GM12878 (cell line): ENCODE results near the gene TRIM62. TPM values are rescaled to one million over a fixed set of nuclear protein-coding genes. Genes with fewer than 3 reads are reported as not detected.
"Not testable (repeated sequence)": the region's sequence is repeated elsewhere in the genome, so short reads cannot be mapped to it uniquely, and the experiment has no call there.

Experiments used
- ATAC-seq: fragments of 200-7000 bp; cut with Tn5 transposase; 3 replicates; pipeline ENCODE4 v1.9.1; 2020; ENCODE audit warnings: mild to moderate bottlenecking, moderate library complexity
- BruUV-seq: library from RNA; stranded (reverse); fragments of 400-500 nt; replicated peaks from 2 replicates; lab custom pipeline; 2021; lab: Mats Ljungman, UMichigan
- CTCF ChIA-PET: fragments of 300-600 bp; sonication (Branson Sonifier 250); formaldehyde crosslinking; extraction: SDS; loops from one replicate; lab custom pipeline; 2021; ENCODE audit warnings: inconsistent platforms; lab: Yijun Ruan, JAX
- POLR2A ChIA-PET: fragments of 350-600 bp; formaldehyde crosslinking; extraction: SDS; loops from one replicate; lab custom pipeline; 2021; ENCODE audit warnings: inconsistent platforms; lab: Charles Lee
- RAD21 ChIA-PET: fragments of 300-600 bp; sonication (Branson Sonifier 250); formaldehyde crosslinking; loops from one replicate; lab custom pipeline; 2023; ENCODE audit warnings: antibody characterized with exemption; ENCODE audit not compliant: unreplicated experiment; lab: Charles Lee
- SMC1A ChIA-PET: fragments of 300-600 bp; sonication (Branson Sonifier 250); formaldehyde crosslinking; loops from one replicate; lab custom pipeline; 2023; ENCODE audit not compliant: unreplicated experiment, uncharacterized antibody; lab: Charles Lee
- DNase-seq: peaks from one replicate; pipeline ENCODE4 v3.0.0-alpha.2; 2011; ENCODE audit warnings: low read depth, low spot score
- FAIRE-seq: peaks from 3 replicates; lab custom pipeline; 2011; peaks lifted over from hg19 to GRCh38; lab: Jason Lieb, UNC
- H2AFZ ChIP-seq: 2 replicates; pipeline ENCODE4 v1.6.0; 2011; ENCODE audit warnings: low read depth, low read length, control low read depth; ENCODE audit not compliant: control insufficient read depth
- H3K27ac ChIP-seq: 2 replicates; pipeline ENCODE4 v1.5.1; 2011; ENCODE audit warnings: control low read depth; ENCODE audit not compliant: control insufficient read depth, insufficient read depth
- H3K27me3 ChIP-seq, 2 experiments: replicated peaks in 1 of 2; 2 replicates each; pipeline versions ENCODE4 v1.6.0 to v1.6.1; 2011; ENCODE audit warnings: low read length in 1 of 2; ENCODE audit not compliant: control insufficient read depth in 2 of 2, insufficient read depth in 2 of 2
- H3K36me3 ChIP-seq, 2 experiments: 2 replicates each; pipeline ENCODE4 v1.5.1; 2011; ENCODE audit warnings: low read length in 1 of 2; ENCODE audit not compliant: control insufficient read depth in 2 of 2, insufficient read depth in 2 of 2
- H3K4me1 ChIP-seq: 2 replicates; pipeline ENCODE4 v1.6.1; 2011; ENCODE audit warnings: mild to moderate bottlenecking, low read length, moderate library complexity, mixed read lengths; ENCODE audit not compliant: control insufficient read depth, insufficient read depth
- H3K4me2 ChIP-seq: 2 replicates; pipeline ENCODE4 v1.6.0; 2011; ENCODE audit warnings: control low read depth; ENCODE audit not compliant: control insufficient read depth, insufficient read depth
- H3K4me3 ChIP-seq: fragments of 200-600 bp; sonication (generic); 2 replicates; pipeline ENCODE4 v1.5.1; 2016
- H3K79me2 ChIP-seq: 2 replicates; pipeline ENCODE4 v1.6.0; 2011; ENCODE audit warnings: low read length; ENCODE audit not compliant: control insufficient read depth, insufficient read depth
- H3K9ac ChIP-seq: 2 replicates; pipeline ENCODE4 v1.8.0; 2011; ENCODE audit warnings: low read length, control low read depth, mixed read lengths; ENCODE audit not compliant: control insufficient read depth, insufficient read depth
- H3K9me3 ChIP-seq: replicated peaks from 3 replicates; pipeline ENCODE4 v1.5.1; 2011; ENCODE audit warnings: mild to moderate bottlenecking, low read length; ENCODE audit not compliant: control insufficient read depth, insufficient read depth
- H4K20me1 ChIP-seq: 2 replicates; pipeline ENCODE4 v1.6.0; 2011; ENCODE audit not compliant: control insufficient read depth, insufficient read depth
- HDAC2 ChIP-seq: fragments of 200-600 bp; sonication (generic); IDR thresholded peaks from 2 replicates; pipeline ENCODE4 v1.6.1; 2017
- MEF2B ChIP-seq: fragments of 450-650 bp; IDR thresholded peaks from 2 replicates; pipeline ENCODE4 v1.6.1; 2018; ENCODE audit warnings: mild to moderate bottlenecking, moderate library complexity; ENCODE audit not compliant: partially characterized antibody, poor library complexity, severe bottlenecking
- MTA2 ChIP-seq: fragments of 450-650 bp; IDR thresholded peaks from 2 replicates; pipeline ENCODE4 v1.6.1; 2016; ENCODE audit warnings: low read depth, mild to moderate bottlenecking, moderate library complexity
- MTA3 ChIP-seq: IDR thresholded peaks from 2 replicates; pipeline ENCODE4 v1.6.1; 2012; ENCODE audit warnings: low read length, inconsistent platforms, borderline replicate concordance
- TAF1 ChIP-seq: IDR thresholded peaks from 2 replicates; pipeline ENCODE4 v1.6.1; 2011; ENCODE audit warnings: mild to moderate bottlenecking, low read depth, low read length, borderline replicate concordance
- WGBS: methylation state at CpG from one replicate; pipeline ENCODE4 v1.1.6; 2016; ENCODE audit warnings: low lambda C conversion rate; ENCODE audit not compliant: insufficient replicate concordance, insufficient coverage; ENCODE audit errors: missing lambda C conversion rate; 5-methylcytosine and 5-hydroxymethylcytosine counted together
- in situ Hi-C: fragments of 300-500 bp; cut with MboI; formaldehyde crosslinking; loops from 9 replicates; pipeline ENCODE4 v1.14.3; 2018; ENCODE audit warnings: mixed read lengths
- intact Hi-C: fragments of 100-400 bp; cut with micrococcal nuclease; formaldehyde crosslinking; loops from one replicate; pipeline ENCODE4 v1.14.2; 2022; ENCODE audit not compliant: unreplicated experiment
- polyA plus RNA-seq, 11 experiments: library from polyadenylated mRNA; depleted of rRNA in 4 of 11; unstranded in 6 of 11; stranded (reverse) in 5 of 11; fragments of >200 nt; fragmentation: Nextera tagmentation in 4 of 11; fragmentation: Illumina TruSeq in 1 of 11; extraction: Ambion mirVana in 4 of 11; extraction: Trizol in 1 of 11; gene quantifications; 1 replicate in 1 of 11; 2 replicates in 10 of 11; pipeline versions ENCODE4 v1.2.1 to v1.2.3, GENCODE V29; 2011 to 2016; ENCODE audit warnings: inconsistent platforms in 2 of 11, missing spikeins in 2 of 11, low read depth in 1 of 11
- total RNA-seq, 4 experiments: library from RNA; depleted of rRNA in 3 of 4; stranded (reverse); fragments of >200 nt in 3 of 4; fragmentation: Illumina TruSeq in 1 of 4; extraction: Trizol in 1 of 4; gene quantifications; 2 replicates each; pipeline versions ENCODE4 v1.2.1 to v1.2.3, GENCODE V29; 2013 to 2021

The TRIM62 gene
- total and polyA plus RNA-seq, 10 of the 15 experiments (the other 5 are each of a cell fraction or from before 2014, with no cell fraction given), result 0.52 to 4.2 (median 1.9) TPM

DNA sequence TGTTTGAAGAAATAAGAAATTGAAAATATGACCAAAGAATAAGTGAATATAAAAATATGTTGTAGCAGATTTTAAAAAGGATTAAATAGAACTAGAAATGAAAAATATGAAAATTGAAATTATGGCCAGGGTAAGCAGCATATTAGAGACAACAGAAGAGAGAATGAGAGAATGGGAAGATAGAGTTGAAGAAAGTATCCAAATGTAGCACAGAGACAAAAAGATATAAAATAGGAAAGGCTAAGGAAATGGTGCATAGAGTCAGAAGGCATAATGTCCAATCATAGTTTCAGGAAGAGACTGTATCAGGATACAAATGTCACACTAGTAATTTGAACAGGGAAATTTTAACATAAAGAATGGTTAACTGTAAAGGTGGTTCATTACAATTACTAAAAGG, 71.4 kb downstream of the TRIM62 start:
- ChIA-PET RAD21 (no interaction called here), POLR2A (no interaction called here), SMC1A (no interaction called here), CTCF (interaction anchor here (1.2 to 1.9 kb wide), 2 partner anchors 27 to 185 kb away, joined by 4 to 6 read pairs; no protein-coding TSS in a partner anchor)
- DNase-seq, result no peak
- BruUV-seq, result no TSS peak
- FAIRE-seq, result no peak
- H3K9me3 ChIP-seq, result peaks cover 3% of the 10 kb centered on the region; the same call in 2 of the 3 replicates
- no peak overlapping the region for H3K9ac ChIP-seq
- no peaks in the 10 kb centered on the region for H3K27me3 ChIP-seq
- TF ChIP-seq MEF2B (no peak), TAF1 (no peak), HDAC2 (no peak), MTA3 (no peak), MTA2 (no peak)
- in situ Hi-C loops, result no loop called here
- H3K79me2 ChIP-seq, result no peaks in the 10 kb centered on the region
- no peaks in the 10 kb centered on the region for H3K4me1 ChIP-seq
- no peaks in the 10 kb centered on the region for H3K36me3 ChIP-seq
- no peaks in the 10 kb centered on the region for H4K20me1 ChIP-seq
- no peak for ATAC-seq
- H2AFZ ChIP-seq, result no peak overlapping the region
- no peak overlapping the region for H3K4me2 ChIP-seq
- no peak overlapping the region for H3K27ac ChIP-seq
- no peak overlapping the region for H3K4me3 ChIP-seq
- intact Hi-C loops, result loop anchor here (5.0 kb wide), 3 partner anchors 187 to 347 kb away; no protein-coding TSS in a partner anchor

DNA sequence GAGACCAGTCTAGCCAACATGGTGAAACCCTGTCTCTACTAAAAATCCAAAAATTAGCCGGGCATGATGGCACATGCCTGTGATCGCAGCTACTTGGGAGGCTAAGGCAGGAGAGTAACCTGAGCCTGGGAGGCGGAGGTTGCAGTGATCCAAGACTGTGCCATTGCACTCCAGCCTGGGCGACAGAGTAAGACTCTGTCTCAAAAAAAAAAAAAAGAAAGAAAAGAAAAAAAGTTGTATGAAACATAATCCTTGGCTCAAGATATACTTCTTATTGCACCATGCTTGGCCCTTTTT, 81.8 kb downstream of the TRIM62 start:
- POLR2A ChIA-PET, intact Hi-C loops, DNase-seq, H3K9ac ChIP-seq, BruUV-seq, H3K4me1 ChIP-seq, in situ Hi-C loops, H3K4me2 ChIP-seq, H3K9me3 ChIP-seq, H4K20me1 ChIP-seq, H3K79me2 ChIP-seq, H3K36me3 ChIP-seq, H3K27ac ChIP-seq, H3K27me3 ChIP-seq, H3K4me3 ChIP-seq, RAD21 ChIA-PET, SMC1A ChIA-PET, ATAC-seq, H2AFZ ChIP-seq, FAIRE-seq: not testable (repeated sequence)
- WGBS, result 48% methylated on average over 4 of the region's 4 CpGs
- CTCF ChIA-PET, result interaction anchor here (0.8 to 1.6 kb wide), 3 partner anchors 11 to 167 kb away, joined by 3 to 4 read pairs (median 4); no protein-coding TSS in a partner anchor
